Body of pancreas (tissue), 4 donors: Measurements from ENCODE around the gene KRTAP12-3.

ENCODE experiments used
- CTCF ChIP-seq, 7 experiments: fragments of 450-650 bp in 4 of 7; fragments of 200-600 bp in 3 of 7; sonication (generic) in 3 of 7; IDR thresholded peaks; one replicate each; pipeline ENCODE4 v1.5.1; 2016 to 2019; ENCODE audit warnings: antibody characterized with exemption in 7 of 7
- POLR2A ChIP-seq, 3 donors: fragments of 450-650 bp; IDR thresholded peaks; one replicate each; pipeline ENCODE4 v1.6.1; 2016; ENCODE audit warnings: antibody characterized with exemption in 3 of 3, mild to moderate bottlenecking in 2 of 3

DNA sequence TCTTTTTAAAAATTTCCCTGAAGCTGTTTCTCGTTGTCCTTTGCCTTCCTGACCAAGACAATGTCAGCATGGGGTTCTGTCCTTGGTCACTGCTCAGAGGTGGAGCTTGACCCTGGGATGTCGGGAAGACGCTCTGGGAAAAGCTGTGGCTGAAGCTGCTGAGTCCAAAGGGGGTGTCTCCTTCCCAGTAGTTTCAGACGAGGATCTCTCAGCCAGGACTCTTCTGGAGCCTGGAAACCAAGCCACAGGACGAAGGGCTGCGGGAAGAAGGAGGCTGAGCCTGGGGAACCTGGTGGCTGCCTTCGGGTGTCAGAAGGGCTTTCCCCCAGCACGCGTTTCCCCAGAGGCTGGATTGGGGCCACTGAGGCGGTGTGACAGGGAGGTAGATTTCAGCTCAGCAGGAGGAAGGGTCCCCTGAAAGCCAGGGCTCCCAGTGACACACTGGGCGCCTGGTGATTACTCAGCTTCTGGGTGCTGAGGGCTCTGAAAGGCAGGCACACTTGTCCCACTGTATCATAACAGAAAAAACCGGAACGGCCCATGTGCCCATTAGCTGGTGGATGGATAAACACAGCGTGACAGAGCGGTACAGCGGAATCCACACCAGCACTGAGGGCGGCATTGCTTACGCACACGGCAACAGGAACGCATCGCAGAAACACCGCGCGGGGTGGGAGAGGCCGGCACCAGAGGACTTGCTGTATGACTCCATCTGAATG lies 29.3 kb downstream of the KRTAP12-3 start:
- no peak for TF ChIP-seq CTCF (IDR thresholded peaks at IDR 0.05)
- TF ChIP-seq POLR2A (IDR thresholded peaks at IDR 0.05): no peak
